Spinal cord (tissue), 10 donors: ENCODE measurements around the gene EVC. TPM values are rescaled to one million over a fixed set of nuclear protein-coding genes. Genes with fewer than 3 reads are reported as not detected.

Experiments
- DNase-seq, 6 donors: peaks; one replicate each; pipeline versions ENCODE4 v3.0.0 to v3.0.0-alpha.2; 2013 to 2015; ENCODE audit warnings: low spot score in 6 of 6, low read depth in 4 of 6
- H3K27ac ChIP-seq: one replicate; pipeline ENCODE4 v1.5.1; 2013; ENCODE audit warnings: low read depth, low read length, control low read depth
- H3K27me3 ChIP-seq: one replicate; pipeline ENCODE4 v1.6.1; 2013; ENCODE audit warnings: low read length; ENCODE audit not compliant: control insufficient read depth, insufficient read depth
- H3K36me3 ChIP-seq: one replicate; pipeline ENCODE4 v1.6.1; 2013; ENCODE audit warnings: low read length; ENCODE audit not compliant: control insufficient read depth, insufficient read depth
- H3K4me1 ChIP-seq: one replicate; pipeline ENCODE4 v1.6.1; 2013; ENCODE audit warnings: low read length; ENCODE audit not compliant: control insufficient read depth, insufficient read depth
- H3K4me3 ChIP-seq: one replicate; pipeline ENCODE4 v1.5.1; 2013; ENCODE audit warnings: low read depth, low read length, control low read depth
- H3K9me3 ChIP-seq: one replicate; pipeline ENCODE4 v1.6.1; 2013; ENCODE audit warnings: low read length; ENCODE audit not compliant: control insufficient read depth, insufficient read depth
- WGBS: methylation state at CpG from one replicate; pipeline ENCODE4 v1.1.5; 2013; ENCODE audit warnings: missing lambda C conversion rate; ENCODE audit not compliant: insufficient coverage; 5-methylcytosine and 5-hydroxymethylcytosine counted together
- polyA plus RNA-seq, 2 donors: library from polyadenylated mRNA; unstranded; fragments of 120-200 nt; gene quantifications; one replicate each; pipeline ENCODE4 v1.2.1, GENCODE V29; 2013; ENCODE audit not compliant: insufficient read length in 2 of 2
- total RNA-seq, 2 donors: library from RNA; depleted of rRNA in 1 of 2; stranded (reverse); fragments of 120-200 nt in 1 of 2; fragments of >200 nt in 1 of 2; gene quantifications; one replicate each; pipeline versions ENCODE4 v1.2.3 to v1.2.4, GENCODE V29; 2013 to 2014
- donor health status: healthy.

EVC gene
- total and polyA plus RNA-seq, 4 donors = 9.9 to 20.8 (median 10.5) TPM

- no peak for DNase-seq
- 98% methylated on average over 10 of the region's 11 CpGs for WGBS
- Histone ChIP-seq H3K36me3 (no peaks in the 10 kb centered on the region), H3K4me1 (peaks cover 34% of the 10 kb centered on the region), H3K27ac (no peak overlapping the region), H3K4me3 (no peak overlapping the region), H3K9me3 (no peaks in the 10 kb centered on the region), H3K27me3 (peaks cover 27% of the 10 kb centered on the region)
Measured at GRCh38 chr4:5706486-5707290, 4.3 kb upstream of the EVC start.

GRCh38 chr4:5707366-5707765, 3.6 kb upstream of the EVC start:
- Histone ChIP-seq H3K4me1 (peaks cover 37% of the 10 kb centered on the region), H3K27me3 (peaks cover 27% of the 10 kb centered on the region), H3K4me3 (peak overlapping the region; percentile 60), H3K27ac (no peak overlapping the region), H3K9me3 (no peaks in the 10 kb centered on the region), H3K36me3 (no peaks in the 10 kb centered on the region)
- no peak for DNase-seq
- 65% methylated on average over 5 of the region's 5 CpGs for WGBS

GRCh38 chr4:5707778-5708448, 3.1 kb upstream of the EVC start:
- H3K27me3 ChIP-seq = peaks cover 27% of the 10 kb centered on the region
- H3K4me3 ChIP-seq = peak overlapping the region; percentile 60
- no peaks in the 10 kb centered on the region for H3K36me3 ChIP-seq
- peak in 1 of 6 donors; percentile 25 for DNase-seq
- WGBS = 5% methylated on average over 41 of the region's 41 CpGs
- H3K4me1 ChIP-seq = peaks cover 37% of the 10 kb centered on the region
- H3K27ac ChIP-seq = no peak overlapping the region
- no peaks in the 10 kb centered on the region for H3K9me3 ChIP-seq

- DNase-seq = peak in 2 of 6 donors; percentile 50 to 75
- H3K27me3 ChIP-seq = peaks cover 27% of the 10 kb centered on the region
- H3K27ac ChIP-seq = peak within 1 kb of the TSS; percentile 40
- peaks cover 37% of the 10 kb centered on the region for H3K4me1 ChIP-seq
- no peaks in the 10 kb centered on the region for H3K9me3 ChIP-seq
- peak within 1 kb of the TSS; percentile 60 for H3K4me3 ChIP-seq
- no peaks in the 10 kb centered on the region for H3K36me3 ChIP-seq
- 5% methylated on average over 57 of the region's 57 CpGs for WGBS
Measured at GRCh38 chr4:5708449-5709206, 2.4 kb upstream of the EVC start, which contains the start of gene EVC2. Gene EVC2 (minus strand): TSS chr4:5708559. CDS start chr4:5708513, 46 bp downstream.

GRCh38 chr4:5709207-5709575, 1.8 kb upstream of the EVC start:
- 63% methylated on average over 6 of the region's 8 CpGs for WGBS

GRCh38 chr4:5710065-5710960, 688 bp upstream of the EVC start:
- Histone ChIP-seq H3K4me1 (peaks cover 37% of the 10 kb centered on the region), H3K27me3 (peaks cover 27% of the 10 kb centered on the region), H3K27ac (peak overlapping the region; percentile 35), H3K9me3 (peaks cover 2% of the 10 kb centered on the region), H3K4me3 (peak overlapping the region; percentile 54), H3K36me3 (no peaks in the 10 kb centered on the region)
- peak in 2 of 6 donors; percentile 15 to 30 for DNase-seq
- WGBS = 29% methylated on average over 5 of the region's 13 CpGs

More at GRCh38 chr4:5709207-5709575, 1.8 kb upstream of the EVC start:
- Histone ChIP-seq H3K4me3 (no peak overlapping the region), H3K4me1 (peaks cover 37% of the 10 kb centered on the region), H3K9me3 (no peaks in the 10 kb centered on the region), H3K27ac (peak overlapping the region; percentile 40), H3K36me3 (no peaks in the 10 kb centered on the region), H3K27me3 (peaks cover 27% of the 10 kb centered on the region)
- no peak for DNase-seq

- Histone ChIP-seq H3K4me1 (peaks cover 35% of the 10 kb centered on the region), H3K4me3 (peak overlapping the region; percentile 51), H3K27ac (no peak overlapping the region), H3K36me3 (no peaks in the 10 kb centered on the region), H3K27me3 (peaks cover 27% of the 10 kb centered on the region), H3K9me3 (peaks cover 4% of the 10 kb centered on the region)
- DNase-seq = peak in 2 of 6 donors; percentile 40 to 42
- 11% methylated on average over 49 of the region's 52 CpGs for WGBS
Measured at GRCh38 chr4:5711479-5712184, 631 bp downstream of the EVC start.

- H3K4me3 ChIP-seq = no peak overlapping the region
- H3K4me1 ChIP-seq = peaks cover 26% of the 10 kb centered on the region
- H3K27me3 ChIP-seq = peaks cover 20% of the 10 kb centered on the region
- WGBS = 92% methylated on average over 7 of the region's 7 CpGs
- no peak overlapping the region for H3K27ac ChIP-seq
- no peaks in the 10 kb centered on the region for H3K36me3 ChIP-seq
- H3K9me3 ChIP-seq = peaks cover 4% of the 10 kb centered on the region
- no peak for DNase-seq
Measured at GRCh38 chr4:5712517-5712916, 1.5 kb downstream of the EVC start.
